Right atrium auricular region (tissue), 2 donors: ENCODE measurements around the gene RAPGEF4. TPM values are rescaled to one million over a fixed set of nuclear protein-coding genes. Genes with fewer than 3 reads are reported as not detected.

Experiments
- DNase-seq: peaks from one replicate; pipeline ENCODE4 v3.0.0-alpha.2; 2019; ENCODE audit warnings: low spot score
- H3K27ac ChIP-seq, 2 donors: fragments of 200-600 bp; sonication (generic); 1 replicate in 1 of 2; 2 replicates in 1 of 2; pipeline ENCODE4 v1.5.1; 2016 to 2019
- H3K27me3 ChIP-seq, 2 donors: fragments of 200-600 bp; sonication (generic); one replicate each; pipeline versions ENCODE4 v1.5.1 to v1.6.0; 2017 to 2019
- H3K36me3 ChIP-seq: fragments of 200-600 bp; sonication (generic); one replicate; pipeline ENCODE4 v1.5.1; 2016
- H3K4me1 ChIP-seq, 2 donors: fragments of 200-600 bp; sonication (generic); one replicate each; pipeline versions ENCODE4 v1.5.1 to v1.6.0; 2017 to 2019
- H3K4me3 ChIP-seq, 2 donors: fragments of 200-600 bp; sonication (generic); 1 replicate in 1 of 2; 2 replicates in 1 of 2; pipeline ENCODE4 v1.5.1; 2017 to 2019; ENCODE audit warnings: mild to moderate bottlenecking in 1 of 2, moderate library complexity in 1 of 2
- H3K9me3 ChIP-seq, 2 donors: fragments of 200-600 bp; sonication (generic); one replicate each; pipeline ENCODE4 v1.5.1; 2019
- total RNA-seq, 2 donors: library from RNA; depleted of rRNA; stranded (reverse); fragments of >200 nt; gene quantifications; one replicate each; pipeline ENCODE4 v1.1.0, GENCODE V29; 2016
- TF ChIP-seq, protein P1 (sequence below), 2 donors: fragments of 200-600 bp; sonication (generic); IDR thresholded peaks; one replicate each; pipeline ENCODE4 v1.5.1; 2019; ENCODE audit warnings: antibody characterized with exemption in 2 of 2

Gene RAPGEF4
- total RNA-seq, 2 donors from 2014 or later, result 6.2 to 14.1 TPM

DNA sequence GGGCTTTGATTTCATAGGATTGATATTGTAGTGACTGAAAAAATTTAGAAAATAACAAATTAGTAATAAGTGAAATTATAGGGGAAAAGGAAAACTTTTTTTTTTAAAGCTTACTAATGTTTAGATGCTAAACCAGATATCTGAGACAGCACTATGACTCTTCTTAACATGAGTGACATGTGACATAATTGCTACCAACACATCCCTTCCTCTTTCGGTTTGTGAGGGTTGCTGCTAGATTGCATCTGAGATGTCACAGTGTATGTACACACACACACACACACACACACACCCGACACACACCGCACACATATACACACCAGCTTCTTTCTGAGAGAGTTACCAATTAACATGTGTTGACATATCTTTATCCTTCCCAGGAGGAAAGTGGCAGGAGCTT is 18.0 kb downstream of the RAPGEF4 start:
- Histone ChIP-seq H3K4me3 (no peak overlapping the region), H3K9me3 (no peaks in the 10 kb centered on the region), H3K27me3 (no peaks in the 10 kb centered on the region), H3K27ac (no peak overlapping the region), H3K4me1 (no peaks in the 10 kb centered on the region), H3K36me3 (no peaks in the 10 kb centered on the region)
- no peak for DNase-seq
- TF ChIP-seq, protein P1, sequence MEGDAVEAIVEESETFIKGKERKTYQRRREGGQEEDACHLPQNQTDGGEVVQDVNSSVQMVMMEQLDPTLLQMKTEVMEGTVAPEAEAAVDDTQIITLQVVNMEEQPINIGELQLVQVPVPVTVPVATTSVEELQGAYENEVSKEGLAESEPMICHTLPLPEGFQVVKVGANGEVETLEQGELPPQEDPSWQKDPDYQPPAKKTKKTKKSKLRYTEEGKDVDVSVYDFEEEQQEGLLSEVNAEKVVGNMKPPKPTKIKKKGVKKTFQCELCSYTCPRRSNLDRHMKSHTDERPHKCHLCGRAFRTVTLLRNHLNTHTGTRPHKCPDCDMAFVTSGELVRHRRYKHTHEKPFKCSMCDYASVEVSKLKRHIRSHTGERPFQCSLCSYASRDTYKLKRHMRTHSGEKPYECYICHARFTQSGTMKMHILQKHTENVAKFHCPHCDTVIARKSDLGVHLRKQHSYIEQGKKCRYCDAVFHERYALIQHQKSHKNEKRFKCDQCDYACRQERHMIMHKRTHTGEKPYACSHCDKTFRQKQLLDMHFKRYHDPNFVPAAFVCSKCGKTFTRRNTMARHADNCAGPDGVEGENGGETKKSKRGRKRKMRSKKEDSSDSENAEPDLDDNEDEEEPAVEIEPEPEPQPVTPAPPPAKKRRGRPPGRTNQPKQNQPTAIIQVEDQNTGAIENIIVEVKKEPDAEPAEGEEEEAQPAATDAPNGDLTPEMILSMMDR (IDR thresholded peaks at IDR 0.05), result no peak

GRCh38 chr2:172759441-172759840 is 23.8 kb downstream of the RAPGEF4 start:
- H3K27me3 ChIP-seq, result no peaks in the 10 kb centered on the region
- no peaks in the 10 kb centered on the region for H3K9me3 ChIP-seq
- H3K4me1 ChIP-seq, result no peaks in the 10 kb centered on the region
- no peak overlapping the region for H3K4me3 ChIP-seq
- H3K27ac ChIP-seq, result no peak overlapping the region
- DNase-seq, result no peak
- H3K36me3 ChIP-seq, result no peaks in the 10 kb centered on the region
- TF ChIP-seq, protein P1 (IDR thresholded peaks at IDR 0.05), result no peak

DNA sequence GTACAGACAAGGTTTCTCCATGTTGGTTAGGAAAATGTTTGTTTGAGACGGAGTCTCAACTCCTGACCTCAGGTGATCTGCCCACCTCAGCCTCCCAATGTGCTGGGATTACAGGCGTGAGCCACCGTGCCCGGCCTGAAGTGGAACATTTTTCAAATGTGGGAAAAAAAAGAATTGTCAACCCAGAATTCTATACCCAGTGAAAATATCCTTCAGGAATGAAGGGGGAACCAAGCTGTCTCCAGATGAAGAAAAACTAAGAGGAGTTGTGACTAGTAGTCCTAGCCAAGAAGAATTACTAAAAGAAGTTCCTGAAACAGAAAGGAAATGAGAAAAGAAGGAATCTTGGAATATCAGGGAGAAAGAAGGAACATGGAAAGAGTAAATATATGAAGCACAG is 25.7 kb downstream of the RAPGEF4 start:
- DNase-seq, result no peak
- Histone ChIP-seq H3K36me3 (no peaks in the 10 kb centered on the region), H3K9me3 (no peaks in the 10 kb centered on the region), H3K27ac (no peak overlapping the region), H3K4me1 (no peaks in the 10 kb centered on the region), H3K4me3 (no peak overlapping the region), H3K27me3 (no peaks in the 10 kb centered on the region)
- TF ChIP-seq, protein P1 (IDR thresholded peaks at IDR 0.05), result no peak

DNA sequence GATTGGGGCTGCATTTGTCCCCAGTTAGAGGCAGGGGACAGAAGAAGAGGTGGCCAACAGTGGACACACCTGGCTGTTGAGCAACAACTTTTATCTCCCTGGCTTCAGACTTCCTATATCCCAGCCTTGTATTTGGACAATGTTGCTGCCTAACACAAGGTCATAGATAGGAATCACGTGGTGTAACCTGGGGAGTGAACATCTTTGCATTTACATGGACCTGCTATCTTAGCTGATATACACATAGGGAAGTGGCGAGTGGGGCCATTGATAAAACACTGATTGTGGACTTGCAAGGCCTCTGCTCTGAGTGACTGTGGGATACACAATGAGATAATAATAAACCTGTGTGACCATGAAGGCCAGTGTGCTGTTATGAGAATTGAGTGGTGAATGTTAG is 26.9 kb downstream of the RAPGEF4 start:
- no peak for DNase-seq
- Histone ChIP-seq H3K27ac (no peak overlapping the region), H3K9me3 (no peaks in the 10 kb centered on the region), H3K36me3 (no peaks in the 10 kb centered on the region), H3K4me3 (no peak overlapping the region), H3K4me1 (no peaks in the 10 kb centered on the region), H3K27me3 (no peaks in the 10 kb centered on the region)
- TF ChIP-seq, protein P1 (IDR thresholded peaks at IDR 0.05), result no peak

DNA sequence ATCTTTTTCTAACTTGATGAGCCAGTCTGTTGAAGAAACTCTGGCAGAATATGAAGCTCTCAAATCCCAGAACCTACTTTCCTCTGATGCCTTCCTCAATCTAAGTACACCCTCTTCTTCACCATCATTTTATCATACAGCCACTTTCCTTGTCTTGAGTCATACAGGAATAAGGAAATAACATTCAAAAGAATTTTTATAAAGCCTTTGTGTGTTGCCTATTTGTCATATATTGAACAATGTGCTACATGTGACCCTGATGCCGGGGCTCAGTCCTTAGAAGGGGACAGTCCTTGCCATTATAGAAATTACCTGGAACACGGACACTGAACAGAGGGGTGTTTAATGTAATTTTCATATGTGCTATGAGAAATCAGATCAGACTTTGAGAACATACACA is 27.4 kb downstream of the RAPGEF4 start:
- TF ChIP-seq, protein P1 (IDR thresholded peaks at IDR 0.05), result no peak
- H3K27ac ChIP-seq, result no peak overlapping the region
- no peak overlapping the region for H3K4me3 ChIP-seq
- H3K9me3 ChIP-seq, result no peaks in the 10 kb centered on the region
- no peak for DNase-seq
- H3K36me3 ChIP-seq, result no peaks in the 10 kb centered on the region
- H3K27me3 ChIP-seq, result no peaks in the 10 kb centered on the region
- H3K4me1 ChIP-seq, result no peaks in the 10 kb centered on the region

- H3K4me3 ChIP-seq, result no peak overlapping the region
- no peaks in the 10 kb centered on the region for H3K36me3 ChIP-seq
- TF ChIP-seq, protein P1 (IDR thresholded peaks at IDR 0.05), result no peak
- no peaks in the 10 kb centered on the region for H3K9me3 ChIP-seq
- H3K4me1 ChIP-seq, result no peaks in the 10 kb centered on the region
- DNase-seq, result no peak
- no peaks in the 10 kb centered on the region for H3K27me3 ChIP-seq
- no peak overlapping the region for H3K27ac ChIP-seq
Measured at GRCh38 chr2:172765662-172766061, 30.0 kb downstream of the RAPGEF4 start.
